ENCODE data around the gene QSER1. TPM values are rescaled to one million over a fixed set of nuclear protein-coding genes. Genes with fewer than 3 reads are reported as not detected.

The QSER1 gene
- total and polyA plus RNA-seq, 9 of the 15 experiments (the other 6 are each of a cell fraction or from before 2014, with no cell fraction given), result 5.8 to 33.6 (median 22.3) TPM

- no peak for FAIRE-seq
- Histone ChIP-seq H3K9me1 (ENCODE audit: control insufficient read depth, insufficient read depth, low read length) (no peaks in the 10 kb centered on the region), H4K20me1 (replicated peaks; ENCODE audit: control insufficient read depth, insufficient read depth, low read length) (no peaks in the 10 kb centered on the region), H3K4me3 (no peak overlapping the region), H3K36me3 (ENCODE audit: control insufficient read depth, insufficient read depth, low read length) (peaks cover 73% of the 10 kb centered on the region), H3K27ac (ENCODE audit: extremely low read depth, low read depth, low read length) (no peak overlapping the region), H3K9ac (ENCODE audit: insufficient read depth in 1 of 2, low read depth in 2 of 2, low read length in 2 of 2) (no peak overlapping the region), H2AFZ (ENCODE audit: low read depth, low read length) (no peak overlapping the region), H3K27me3 (ENCODE audit: control insufficient read depth in 2 of 2, insufficient read depth in 2 of 2, low read length in 2 of 2) (no peaks in the 10 kb centered on the region), H3K79me2 (ENCODE audit: control insufficient read depth, insufficient read depth, low read length) (no peaks in the 10 kb centered on the region), H3K4me2 (ENCODE audit: insufficient read depth, low read length) (no peak overlapping the region), H3K9me3 (replicated peaks; ENCODE audit: control insufficient read depth, insufficient read depth, low read depth, low read length) (no peaks in the 10 kb centered on the region), H3K4me1 (replicated peaks in 1 of 2; ENCODE audit: control insufficient read depth in 2 of 2, insufficient read depth in 2 of 2, low read length in 2 of 2) (no peaks in the 10 kb centered on the region)
- POLR2A ChIA-PET, result interaction anchor here (0.6 kb wide), 1 partner anchor 135 kb away, joined by 3 read pairs; no protein-coding TSS in a partner anchor
- WGBS (ENCODE audit: insufficient coverage, low coverage, missing lambda C conversion rate), result 87% methylated on average over 2 of the region's 2 CpGs
- intact Hi-C loops (cut with micrococcal nuclease), result loop anchor here (5.0 to 10.0 kb wide), 4 partner anchors 79 to 719 kb away; no protein-coding TSS in a partner anchor
- TF ChIP-seq POLR3A (IDR thresholded peaks at IDR 0.05; ENCODE audit: borderline replicate concordance, extremely low read depth, insufficient read depth, insufficient read length) (no peak), E4F1 (CRISPR knock-in tag; IDR thresholded peaks at IDR 0.05; ENCODE audit: borderline replicate concordance) (no peak), POLR2B (IDR thresholded peaks at IDR 0.05; ENCODE audit: low read depth, partially characterized antibody) (no peak)
- in situ Hi-C loops (cut with MboI), result loop anchor here (25.0 kb wide), 1 partner anchor 374 kb away; no protein-coding TSS in a partner anchor
- no TSS peak for BruUV-seq (replicated peaks)
- CTCF ChIA-PET (ENCODE audit: low intra/inter-chr PET ratio), result interaction anchor here (4.0 kb wide), 1 partner anchor 102 kb away, joined by 43 read pairs; no protein-coding TSS in a partner anchor
- DNase-seq (ENCODE audit: extremely low read depth in 1 of 4, low spot score in 3 of 4), result no peak
- no peak for ATAC-seq
Measured at GRCh38 chr11:32963721-32964120, 71.1 kb downstream of the QSER1 start.
